HuH-7.5 (cell line): ENCODE results near the gene ATP8B4.
"Not testable (repeated sequence)": the region's sequence is repeated elsewhere in the genome, so short reads cannot be mapped to it uniquely, and the experiment has no call there.

Source experiments
- DNase-seq: peaks from one replicate; pipeline ENCODE4 v3.0.0; 2011; ENCODE audit warnings: low spot score

Gene ATP8B4

GRCh38 chr15:50119063-50120040 lies at the start of gene ATP8B4:
Gene ATP8B4, minus strand, starts transcription at chr15:50119233. Its CDS starts 12,267 bp downstream, at chr15:50106966.
- DNase-seq: no peak

- no peak for DNase-seq
Measured at GRCh38 chr15:50168379-50168778, 49.3 kb upstream of the ATP8B4 start.

- no peak for DNase-seq
Measured at GRCh38 chr15:50167110-50167509, 48.1 kb upstream of the ATP8B4 start.

- no peak for DNase-seq
Measured at GRCh38 chr15:50166216-50166615, 47.2 kb upstream of the ATP8B4 start.

GRCh38 chr15:50164458-50164857 lies 45.4 kb upstream of the ATP8B4 start:
- DNase-seq: no peak

GRCh38 chr15:50163719-50164410 lies 44.8 kb upstream of the ATP8B4 start:
- DNase-seq: no peak

- no peak for DNase-seq
Measured at GRCh38 chr15:50162969-50163718, 44.1 kb upstream of the ATP8B4 start.

GRCh38 chr15:50158236-50158635 lies 39.2 kb upstream of the ATP8B4 start:
- not testable (repeated sequence) for DNase-seq

GRCh38 chr15:50151476-50151875 lies 32.4 kb upstream of the ATP8B4 start:
- DNase-seq: no peak

- no peak for DNase-seq
Measured at GRCh38 chr15:50150851-50151250, 31.8 kb upstream of the ATP8B4 start.

GRCh38 chr15:50150349-50150748 lies 31.3 kb upstream of the ATP8B4 start:
- DNase-seq: no peak

- no peak for DNase-seq
Measured at GRCh38 chr15:50149090-50149489, 30.1 kb upstream of the ATP8B4 start.

- no peak for DNase-seq
Measured at GRCh38 chr15:50148362-50148963, 29.4 kb upstream of the ATP8B4 start.

GRCh38 chr15:50146632-50147031 lies 27.6 kb upstream of the ATP8B4 start:
- no peak for DNase-seq

- DNase-seq: peak; percentile 40
Measured at GRCh38 chr15:50145451-50145872, 26.4 kb upstream of the ATP8B4 start.

- no peak for DNase-seq
Measured at GRCh38 chr15:50144341-50145120, 25.5 kb upstream of the ATP8B4 start.

- no peak for DNase-seq
Measured at GRCh38 chr15:50143255-50143860, 24.3 kb upstream of the ATP8B4 start.

GRCh38 chr15:50141856-50142255 lies 22.8 kb upstream of the ATP8B4 start:
- no peak for DNase-seq

- DNase-seq: no peak
Measured at GRCh38 chr15:50140983-50141382, 21.9 kb upstream of the ATP8B4 start.

- DNase-seq: no peak
Measured at GRCh38 chr15:50140098-50140497, 21.1 kb upstream of the ATP8B4 start.

- no peak for DNase-seq
Measured at GRCh38 chr15:50138391-50138790, 19.4 kb upstream of the ATP8B4 start.
